Sigmoid colon (tissue), 4 donors: ENCODE data around the gene DEPDC7.

Experiments
- EP300 ChIP-seq, 4 donors: sonication (generic); formaldehyde crosslinking; IDR thresholded peaks; one replicate each; pipeline ENCODE4 v1.6.1; 2017; ENCODE audit warnings: antibody characterized with exemption in 4 of 4
- POLR2A ChIP-seq, 2 donors: fragments of 450-650 bp; IDR thresholded peaks; one replicate each; pipeline ENCODE4 v1.6.1; 2016; ENCODE audit warnings: antibody characterized with exemption in 2 of 2, mild to moderate bottlenecking in 2 of 2, moderate library complexity in 2 of 2
- POLR2AphosphoS5 ChIP-seq, 4 donors: sonication (generic); formaldehyde crosslinking; IDR thresholded peaks; one replicate each; pipeline ENCODE4 v1.6.1; 2017; ENCODE audit warnings: antibody characterized with exemption in 4 of 4
- TF ChIP-seq, protein P1 (sequence below), 4 experiments: fragments of 450-650 bp in 3 of 4; fragments of 200-600 bp in 1 of 4; IDR thresholded peaks; one replicate each; pipeline ENCODE4 v1.5.1; 2016 to 2019; ENCODE audit warnings: antibody characterized with exemption in 4 of 4, mild to moderate bottlenecking in 3 of 4, moderate library complexity in 2 of 4

DNA sequence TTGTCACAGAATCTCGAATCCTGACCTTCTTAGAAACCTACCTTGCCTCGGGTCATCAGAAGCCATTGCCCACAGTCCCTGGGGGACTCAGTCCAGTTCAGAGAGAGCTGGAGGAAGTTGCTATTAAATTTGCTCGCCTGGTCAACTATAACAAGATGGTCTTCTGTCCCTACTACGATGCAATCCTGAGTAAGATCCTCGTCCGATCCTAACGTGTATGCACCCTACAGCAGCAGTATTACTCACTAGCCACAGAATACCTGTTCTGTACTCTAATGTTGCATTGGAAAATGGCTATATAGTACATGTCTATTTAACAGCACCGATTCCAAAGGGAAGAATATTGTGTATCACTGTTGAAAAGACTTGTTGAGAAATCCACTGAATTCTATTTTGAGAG is 56.8 kb downstream of the DEPDC7 start:
- TF ChIP-seq POLR2AphosphoS5 (IDR thresholded peaks at IDR 0.05): no peak
- TF ChIP-seq, protein P1, sequence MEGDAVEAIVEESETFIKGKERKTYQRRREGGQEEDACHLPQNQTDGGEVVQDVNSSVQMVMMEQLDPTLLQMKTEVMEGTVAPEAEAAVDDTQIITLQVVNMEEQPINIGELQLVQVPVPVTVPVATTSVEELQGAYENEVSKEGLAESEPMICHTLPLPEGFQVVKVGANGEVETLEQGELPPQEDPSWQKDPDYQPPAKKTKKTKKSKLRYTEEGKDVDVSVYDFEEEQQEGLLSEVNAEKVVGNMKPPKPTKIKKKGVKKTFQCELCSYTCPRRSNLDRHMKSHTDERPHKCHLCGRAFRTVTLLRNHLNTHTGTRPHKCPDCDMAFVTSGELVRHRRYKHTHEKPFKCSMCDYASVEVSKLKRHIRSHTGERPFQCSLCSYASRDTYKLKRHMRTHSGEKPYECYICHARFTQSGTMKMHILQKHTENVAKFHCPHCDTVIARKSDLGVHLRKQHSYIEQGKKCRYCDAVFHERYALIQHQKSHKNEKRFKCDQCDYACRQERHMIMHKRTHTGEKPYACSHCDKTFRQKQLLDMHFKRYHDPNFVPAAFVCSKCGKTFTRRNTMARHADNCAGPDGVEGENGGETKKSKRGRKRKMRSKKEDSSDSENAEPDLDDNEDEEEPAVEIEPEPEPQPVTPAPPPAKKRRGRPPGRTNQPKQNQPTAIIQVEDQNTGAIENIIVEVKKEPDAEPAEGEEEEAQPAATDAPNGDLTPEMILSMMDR (IDR thresholded peaks at IDR 0.05): no peak
- TF ChIP-seq POLR2A (IDR thresholded peaks at IDR 0.05): no peak
- no peak for TF ChIP-seq EP300 (IDR thresholded peaks at IDR 0.05)
